Activated CD4-positive, alpha-beta T cell treated with anti-CD3 and anti-CD28 coated beads, Interleukin-2, amount 50 U/mL, for 48 hours (primary cell): Measurements from ENCODE around the gene SLC50A1.
A peak's percentile ranks its signal among the peaks of the same experiment; 100 is the strongest.
"Not testable (repeated sequence)": the region's sequence is repeated elsewhere in the genome, so short reads cannot be mapped to it uniquely, and the experiment has no call there.

Experiments used
- DNase-seq, 2 experiments: peaks; one replicate each; pipeline ENCODE4 v3.0.0-alpha.2; 2020

SLC50A1 gene

DNA sequence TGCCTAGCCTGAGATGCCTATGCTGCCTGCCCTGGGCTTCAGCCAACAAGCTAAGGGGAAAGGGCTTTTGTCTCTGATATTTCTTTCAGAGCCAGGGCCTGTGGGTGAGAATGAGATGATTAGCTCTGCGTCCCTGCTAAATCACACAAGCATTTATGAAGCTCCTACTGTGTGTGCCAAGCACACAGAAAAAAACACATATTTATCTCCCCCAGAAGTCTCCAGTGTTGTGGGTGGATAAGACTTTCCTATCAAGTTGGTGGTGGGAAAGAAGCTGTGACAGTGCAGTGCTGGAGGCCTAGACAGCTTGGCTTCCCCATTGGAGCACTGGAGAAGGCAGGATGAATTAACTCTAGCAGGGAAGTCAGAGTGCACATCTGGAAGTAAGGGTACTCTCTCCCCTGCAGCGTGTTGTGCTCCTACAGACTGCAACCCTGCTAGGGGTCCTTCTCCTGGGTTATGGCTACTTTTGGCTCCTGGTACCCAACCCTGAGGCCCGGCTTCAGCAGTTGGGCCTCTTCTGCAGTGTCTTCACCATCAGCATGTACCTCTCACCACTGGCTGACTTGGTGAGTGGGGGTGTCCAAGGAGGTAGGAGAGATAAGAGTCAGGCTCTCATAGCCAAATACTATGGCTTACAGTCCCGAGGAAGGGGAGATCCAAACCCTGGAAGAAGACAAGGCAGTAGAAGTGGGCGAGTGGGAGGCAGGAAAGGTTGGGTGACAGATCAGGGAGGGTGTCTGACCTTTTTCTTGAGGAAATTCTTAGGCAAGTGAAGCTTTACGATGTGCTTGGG, 1.7 kb downstream of the SLC50A1 start:
- DNase-seq, result no peak

- peak; percentile 93 to 94 for DNase-seq
Observed at GRCh38 chr1:155139895-155140629, 4.4 kb downstream of the SLC50A1 start, which contains the start of gene DPM3. Gene DPM3 (minus strand): TSS chr1:155140531. CDS start chr1:155140240, 291 bp downstream.

GRCh38 chr1:155140630-155140953, 4.9 kb downstream of the SLC50A1 start:
- no peak for DNase-seq

GRCh38 chr1:155141749-155142148, 6.1 kb downstream of the SLC50A1 start:
- no peak for DNase-seq

- DNase-seq, result no peak
Observed at GRCh38 chr1:155145491-155145890, 9.8 kb downstream of the SLC50A1 start.

- not testable (repeated sequence) for DNase-seq
Observed at GRCh38 chr1:155155996-155156643, 20.5 kb downstream of the SLC50A1 start.

GRCh38 chr1:155158991-155159390, 23.3 kb downstream of the SLC50A1 start:
- DNase-seq, result no peak

GRCh38 chr1:155160128-155160527, 24.5 kb downstream of the SLC50A1 start:
- DNase-seq, result no peak

DNA sequence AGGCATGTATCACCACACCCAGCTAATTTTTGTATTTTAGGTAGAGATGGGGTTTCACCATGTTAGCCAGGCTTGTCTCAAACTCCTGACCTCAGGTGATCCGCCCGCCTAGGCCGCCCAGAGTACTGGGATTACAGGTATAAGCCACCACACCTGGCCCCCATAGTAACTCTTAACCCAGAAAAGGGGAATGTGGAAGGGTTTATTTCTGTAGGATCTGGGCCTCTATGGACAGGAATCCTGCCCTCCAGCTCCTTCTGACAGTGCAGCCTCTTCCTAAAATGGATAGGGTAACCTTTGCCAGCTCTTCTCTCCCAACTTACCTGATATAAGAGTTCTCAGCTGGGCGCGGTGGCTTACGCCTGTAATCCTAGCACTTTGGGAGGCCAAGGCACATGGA, 27.0 kb downstream of the SLC50A1 start:
- not testable (repeated sequence) for DNase-seq

GRCh38 chr1:155163785-155164184, 28.1 kb downstream of the SLC50A1 start:
- DNase-seq, result not testable (repeated sequence)

GRCh38 chr1:155164625-155165024, 29.0 kb downstream of the SLC50A1 start:
- DNase-seq, result not testable (repeated sequence)

DNA sequence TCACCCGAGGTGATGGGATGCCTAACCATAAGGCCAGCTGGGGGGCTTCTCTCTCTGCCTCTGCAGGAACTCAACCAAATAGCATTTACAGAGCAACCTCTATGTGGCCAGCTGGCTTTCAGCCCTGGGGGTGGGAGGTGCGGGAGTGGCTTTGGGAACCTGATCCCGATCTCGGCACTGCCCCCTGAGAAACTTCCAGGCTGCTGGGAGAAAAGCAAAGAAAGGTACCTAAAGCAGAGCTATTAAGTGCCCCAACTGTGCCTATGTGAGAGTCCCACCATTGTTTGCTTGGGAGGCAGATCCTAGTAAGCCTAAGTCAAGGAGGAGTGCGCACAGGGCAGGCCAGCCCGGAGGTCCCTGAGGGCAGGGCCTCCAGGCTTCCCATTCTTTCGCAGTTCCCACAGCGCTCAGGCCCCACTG, 30.4 kb downstream of the SLC50A1 start:
- DNase-seq, result no peak

DNA sequence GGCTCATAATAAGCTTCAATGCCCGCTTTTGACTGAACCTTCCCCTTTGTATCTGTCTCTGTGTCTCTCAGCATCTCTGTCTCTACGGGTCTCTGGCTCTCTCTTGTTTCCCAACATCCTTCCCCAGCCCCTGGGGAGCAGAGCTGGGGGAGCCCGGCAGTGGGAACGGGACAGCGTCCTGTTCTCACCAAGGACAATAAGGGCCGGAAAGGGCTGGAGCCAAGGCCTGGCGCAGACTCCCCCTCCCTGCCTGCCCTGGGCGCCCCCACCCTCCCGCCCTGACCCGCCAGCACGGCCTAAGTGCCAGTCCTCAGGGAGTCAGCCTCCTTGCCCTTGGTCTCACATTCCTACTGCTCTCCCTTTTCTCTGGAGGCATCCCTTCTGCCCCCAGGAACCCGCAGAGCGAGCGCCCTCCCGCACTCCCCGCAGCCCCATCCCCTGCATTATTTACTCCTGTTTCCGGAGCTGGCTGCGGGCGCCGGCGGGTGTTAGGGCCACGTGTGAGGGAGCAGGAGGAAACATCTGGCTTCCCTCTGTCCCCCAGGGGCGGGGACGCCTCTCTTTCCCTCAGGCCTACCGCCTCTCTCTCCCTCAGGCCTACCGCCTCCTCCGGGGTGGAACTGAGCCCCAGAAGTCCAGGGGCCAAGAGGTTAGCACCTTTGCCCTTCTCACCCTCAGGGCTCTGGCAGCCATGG, 31.0 kb downstream of the SLC50A1 start:
- DNase-seq, result no peak

GRCh38 chr1:155167166-155168104, 31.8 kb downstream of the SLC50A1 start:
- peak; percentile 93 for DNase-seq

GRCh38 chr1:155168105-155168445, 32.4 kb downstream of the SLC50A1 start:
- DNase-seq, result not testable (repeated sequence)

GRCh38 chr1:155168456-155169210, 33.0 kb downstream of the SLC50A1 start:
- DNase-seq, result no peak

DNA sequence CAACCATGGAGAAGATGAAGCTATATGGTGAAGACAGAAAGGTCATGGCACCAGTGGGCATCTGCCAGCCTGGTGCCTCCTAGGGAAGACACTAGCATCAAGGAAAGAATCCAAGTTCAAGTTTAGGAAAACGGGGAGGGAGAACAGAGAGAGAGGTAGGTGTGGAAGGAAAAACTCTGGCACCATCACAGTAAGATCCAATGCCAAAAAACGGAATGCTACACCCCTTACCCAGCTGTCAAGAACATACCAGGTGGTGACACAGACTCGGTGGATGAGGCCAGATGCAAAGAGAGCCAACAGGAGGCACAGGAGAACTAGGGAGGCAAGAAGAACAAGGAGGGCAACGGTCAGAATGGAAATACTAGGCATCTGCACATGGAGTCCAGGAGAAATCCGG, 33.9 kb downstream of the SLC50A1 start:
- no peak for DNase-seq

- no peak for DNase-seq
Observed at GRCh38 chr1:155170101-155170785, 34.6 kb downstream of the SLC50A1 start.

DNA sequence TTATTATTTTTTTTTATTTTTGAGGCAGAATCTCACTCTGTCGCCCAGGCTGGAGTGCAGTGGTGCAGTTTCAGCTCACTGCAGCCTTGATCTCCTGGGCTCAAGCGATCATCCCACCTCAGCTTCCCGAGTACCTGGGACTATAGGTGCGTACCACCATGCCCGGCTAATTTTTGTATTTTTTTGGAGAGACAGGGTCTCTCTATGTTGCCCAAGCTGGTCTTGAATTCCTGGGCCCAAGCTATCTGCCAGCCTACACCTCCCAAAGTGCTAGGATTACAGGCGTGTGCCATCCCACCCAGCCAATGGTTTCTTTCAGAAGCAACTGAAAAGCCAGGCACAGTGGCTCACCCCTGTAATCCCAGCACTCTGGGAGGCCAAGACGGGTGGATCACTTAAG, 35.2 kb downstream of the SLC50A1 start:
- DNase-seq, result no peak
